Lower leg skin (tissue), 3 donors: ENCODE results near the gene HIF3A.

Source experiments
- POLR2A ChIP-seq, 2 donors: fragments of 450-650 bp; IDR thresholded peaks; one replicate each; pipeline ENCODE4 v1.6.1; 2016 to 2017; ENCODE audit warnings: antibody characterized with exemption in 2 of 2, mild to moderate bottlenecking in 1 of 2, moderate library complexity in 1 of 2
- TF ChIP-seq, protein P1 (sequence below), 3 donors: fragments of 450-650 bp; IDR thresholded peaks; one replicate each; pipeline ENCODE4 v1.5.1; 2016; ENCODE audit warnings: antibody characterized with exemption in 3 of 3, mild to moderate bottlenecking in 3 of 3, moderate library complexity in 2 of 3

DNA sequence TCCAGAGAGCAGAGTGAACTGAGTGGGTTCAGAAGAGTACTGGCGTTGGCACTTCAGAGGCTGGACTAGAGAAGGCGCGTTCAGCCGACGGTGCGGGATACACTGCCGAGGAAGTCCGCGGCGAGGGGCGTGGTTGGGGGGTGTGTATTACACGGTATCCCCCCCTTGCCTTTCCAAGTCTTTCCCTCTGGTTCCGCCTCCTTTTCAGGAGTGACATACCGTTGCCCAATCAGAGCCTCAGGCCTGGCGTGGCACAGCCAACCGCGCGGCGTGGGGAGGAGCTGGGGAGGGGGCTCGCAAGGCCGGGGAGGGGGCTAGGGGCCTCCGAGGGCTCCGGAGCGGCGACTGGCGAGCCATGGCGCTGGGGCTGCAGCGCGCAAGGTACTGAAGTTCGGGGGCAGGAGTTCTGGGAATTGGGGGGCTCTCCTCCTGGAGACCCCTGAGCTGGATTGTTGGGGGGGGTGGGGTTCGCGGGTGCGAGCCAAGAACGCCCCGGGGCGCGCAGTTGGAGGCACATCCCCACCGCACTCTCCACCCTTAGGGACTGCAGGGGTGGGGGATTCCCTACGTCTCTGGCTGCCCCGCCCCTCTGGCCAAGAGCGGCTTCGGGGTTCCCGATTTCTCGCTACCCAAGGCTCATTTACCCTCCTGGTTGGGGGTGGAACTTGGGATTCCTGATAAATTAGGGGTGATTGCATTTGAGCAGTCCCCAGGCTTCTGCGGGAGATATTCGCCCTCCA, at the start of gene HIF3A:
- TF ChIP-seq, protein P1, sequence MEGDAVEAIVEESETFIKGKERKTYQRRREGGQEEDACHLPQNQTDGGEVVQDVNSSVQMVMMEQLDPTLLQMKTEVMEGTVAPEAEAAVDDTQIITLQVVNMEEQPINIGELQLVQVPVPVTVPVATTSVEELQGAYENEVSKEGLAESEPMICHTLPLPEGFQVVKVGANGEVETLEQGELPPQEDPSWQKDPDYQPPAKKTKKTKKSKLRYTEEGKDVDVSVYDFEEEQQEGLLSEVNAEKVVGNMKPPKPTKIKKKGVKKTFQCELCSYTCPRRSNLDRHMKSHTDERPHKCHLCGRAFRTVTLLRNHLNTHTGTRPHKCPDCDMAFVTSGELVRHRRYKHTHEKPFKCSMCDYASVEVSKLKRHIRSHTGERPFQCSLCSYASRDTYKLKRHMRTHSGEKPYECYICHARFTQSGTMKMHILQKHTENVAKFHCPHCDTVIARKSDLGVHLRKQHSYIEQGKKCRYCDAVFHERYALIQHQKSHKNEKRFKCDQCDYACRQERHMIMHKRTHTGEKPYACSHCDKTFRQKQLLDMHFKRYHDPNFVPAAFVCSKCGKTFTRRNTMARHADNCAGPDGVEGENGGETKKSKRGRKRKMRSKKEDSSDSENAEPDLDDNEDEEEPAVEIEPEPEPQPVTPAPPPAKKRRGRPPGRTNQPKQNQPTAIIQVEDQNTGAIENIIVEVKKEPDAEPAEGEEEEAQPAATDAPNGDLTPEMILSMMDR (IDR thresholded peaks at IDR 0.05): no peak
- TF ChIP-seq POLR2A (IDR thresholded peaks at IDR 0.05): no peak
